OCI-LY3 (cell line): Measurements from ENCODE around the gene CMTM2.

Experiments
- H2AFZ ChIP-seq: fragments of 200-600, 300-600 bp; shearing (Covaris generic); 2 replicates; pipeline ENCODE4 v1.6.0; 2014; ENCODE audit warnings: antibody characterized with exemption, low read depth, low read length
- H3K27ac ChIP-seq: fragments of 200-600, 300-600 bp; sonication (generic); 2 replicates; pipeline ENCODE4 v1.5.1; 2014; ENCODE audit warnings: mild to moderate bottlenecking, low read length, moderate library complexity, mixed read lengths
- H3K27me3 ChIP-seq: fragments of 200-600, 300-600 bp; sonication (generic); 2 replicates; pipeline ENCODE4 v1.6.1; 2014; ENCODE audit warnings: low read depth, low read length, mixed read lengths
- H3K36me3 ChIP-seq: fragments of 200-600, 300-600 bp; sonication (generic); replicated peaks from 2 replicates; pipeline ENCODE3; 2014; ENCODE audit warnings: low read depth, low read length, mixed read lengths
- H3K4me1 ChIP-seq: fragments of 300-600, 200-600 bp; sonication (generic); 2 replicates; pipeline ENCODE4 v1.6.1; 2014; ENCODE audit warnings: low read length, mixed read lengths
- H3K4me2 ChIP-seq: fragments of 200-600, 300-600 bp; sonication (generic); 2 replicates; pipeline ENCODE4 v1.6.1; 2014; ENCODE audit warnings: low read length, mixed read lengths
- H3K4me3 ChIP-seq: fragments of 300-600, 200-600 bp; sonication (generic); 2 replicates; pipeline ENCODE4 v1.5.1; 2014; ENCODE audit warnings: antibody characterized with exemption, mild to moderate bottlenecking, low read length, moderate library complexity
- H3K79me2 ChIP-seq: fragments of 300-600, 200-600 bp; shearing (Covaris generic); 2 replicates; pipeline ENCODE4 v1.6.1; 2014; ENCODE audit warnings: mild to moderate bottlenecking, low read length, mixed read lengths
- H3K9ac ChIP-seq: fragments of 300-600, 200-600 bp; shearing (Covaris generic); 2 replicates; pipeline ENCODE4 v1.6.0; 2014; ENCODE audit warnings: mild to moderate bottlenecking, low read length, moderate library complexity
- H3K9me3 ChIP-seq: fragments of 200-600, 300-600 bp; shearing (Covaris generic); 2 replicates; pipeline ENCODE4 v1.6.1; 2014; ENCODE audit warnings: low read length, mixed read lengths; ENCODE audit not compliant: insufficient read depth
- H4K20me1 ChIP-seq: fragments of 200-600, 300-600 bp; sonication (generic); 2 replicates; pipeline ENCODE4 v1.6.1; 2016; ENCODE audit warnings: low read length, mixed read lengths; ENCODE audit not compliant: insufficient read depth
- CTCF ChIP-seq: fragments of 200-600, 300-600 bp; sonication (generic); IDR thresholded peaks from 2 replicates; pipeline ENCODE4 v1.5.1; 2014; ENCODE audit warnings: antibody characterized with exemption, low read length, low read depth
- EZH2phosphoT487 ChIP-seq: fragments of 200-600 bp; shearing (Covaris generic); IDR thresholded peaks from 2 replicates; pipeline ENCODE4 v1.6.1; 2018; ENCODE audit warnings: antibody characterized with exemption, mixed run types, low read depth

CMTM2 gene

GRCh38 chr16:66634527-66635196 lies 55.4 kb downstream of the CMTM2 start:
- Histone ChIP-seq H3K4me1 (peaks cover 8% of the 10 kb centered on the region), H3K79me2 (no peaks in the 10 kb centered on the region), H3K9me3 (no peaks in the 10 kb centered on the region), H3K36me3 (no peaks in the 10 kb centered on the region), H3K27ac (no peak overlapping the region), H3K9ac (no peak overlapping the region), H3K4me2 (no peak overlapping the region), H3K27me3 (no peaks in the 10 kb centered on the region), H2AFZ (no peak overlapping the region), H4K20me1 (no peaks in the 10 kb centered on the region), H3K4me3 (no peak overlapping the region)
- TF ChIP-seq EZH2phosphoT487 (no peak), CTCF (no peak)

GRCh38 chr16:66635406-66635805 lies 56.1 kb downstream of the CMTM2 start:
- no peak overlapping the region for H3K9ac ChIP-seq
- H3K79me2 ChIP-seq, result no peaks in the 10 kb centered on the region
- no peaks in the 10 kb centered on the region for H3K9me3 ChIP-seq
- no peaks in the 10 kb centered on the region for H4K20me1 ChIP-seq
- TF ChIP-seq EZH2phosphoT487, result no peak
- no peak for TF ChIP-seq CTCF
- no peaks in the 10 kb centered on the region for H3K36me3 ChIP-seq
- peaks cover 8% of the 10 kb centered on the region for H3K4me1 ChIP-seq
- no peak overlapping the region for H3K4me2 ChIP-seq
- H3K27ac ChIP-seq, result no peak overlapping the region
- H3K27me3 ChIP-seq, result no peaks in the 10 kb centered on the region
- H2AFZ ChIP-seq, result no peak overlapping the region
- no peak overlapping the region for H3K4me3 ChIP-seq

GRCh38 chr16:66636199-66636598 lies 56.9 kb downstream of the CMTM2 start:
- Histone ChIP-seq H3K27ac (no peak overlapping the region), H3K4me3 (no peak overlapping the region), H3K36me3 (no peaks in the 10 kb centered on the region), H3K27me3 (no peaks in the 10 kb centered on the region), H3K9me3 (no peaks in the 10 kb centered on the region), H3K79me2 (no peaks in the 10 kb centered on the region), H3K9ac (no peak overlapping the region), H2AFZ (no peak overlapping the region), H3K4me2 (no peak overlapping the region), H4K20me1 (no peaks in the 10 kb centered on the region), H3K4me1 (peaks cover 8% of the 10 kb centered on the region)
- TF ChIP-seq CTCF, result no peak
- no peak for TF ChIP-seq EZH2phosphoT487

GRCh38 chr16:66637806-66638205 lies 58.5 kb downstream of the CMTM2 start:
- H3K27ac ChIP-seq, result no peak overlapping the region
- H3K4me2 ChIP-seq, result no peak overlapping the region
- H3K4me3 ChIP-seq, result no peak overlapping the region
- no peaks in the 10 kb centered on the region for H3K79me2 ChIP-seq
- no peaks in the 10 kb centered on the region for H3K9me3 ChIP-seq
- H3K9ac ChIP-seq, result no peak overlapping the region
- H3K4me1 ChIP-seq, result peaks cover 8% of the 10 kb centered on the region
- H3K36me3 ChIP-seq, result no peaks in the 10 kb centered on the region
- no peak for TF ChIP-seq EZH2phosphoT487
- no peaks in the 10 kb centered on the region for H4K20me1 ChIP-seq
- no peaks in the 10 kb centered on the region for H3K27me3 ChIP-seq
- H2AFZ ChIP-seq, result no peak overlapping the region
